C4-2B (cell line): ENCODE measurements around the gene QSOX1.

Source experiments
- CTCF ChIP-seq: fragments of 450-650 bp; conservative IDR thresholded peaks from 2 replicates; pipeline ENCODE4 v1.5.1; 2017; ENCODE audit warnings: mild to moderate bottlenecking
- ZFX ChIP-seq: fragments of 450-650 bp; IDR thresholded peaks from 2 replicates; pipeline ENCODE4 v1.6.1; 2017

- TF ChIP-seq CTCF, result no peak
- TF ChIP-seq ZFX, result no peak
Observed at GRCh38 chr1:180250883-180251509, 96.3 kb downstream of the QSOX1 start.
